Muscle of back (tissue), 11 donors: ENCODE measurements around the gene MARK3. TPM values are rescaled to one million over a fixed set of nuclear protein-coding genes. Genes with fewer than 3 reads are reported as not detected.
A peak's percentile ranks its signal among the peaks of the same experiment; 100 is the strongest.

Source experiments
- DNase-seq, 3 donors: peaks; one replicate each; pipeline versions ENCODE4 v3.0.0 to v3.0.0-alpha.2; 2013
- polyA plus RNA-seq, 10 donors: library from polyadenylated mRNA; unstranded; fragments of 120-200 nt; gene quantifications; one replicate each; pipeline ENCODE4 v1.2.1, GENCODE V29; 2013; ENCODE audit not compliant: insufficient read length in 10 of 10

The MARK3 gene
- polyA plus RNA-seq, 10 donors, result 49.1 to 79.0 (median 60.6) TPM

- DNase-seq, result no peak
These were observed 22.4 kb upstream of the MARK3 start for GRCh38 chr14:103362780-103363179.

DNA sequence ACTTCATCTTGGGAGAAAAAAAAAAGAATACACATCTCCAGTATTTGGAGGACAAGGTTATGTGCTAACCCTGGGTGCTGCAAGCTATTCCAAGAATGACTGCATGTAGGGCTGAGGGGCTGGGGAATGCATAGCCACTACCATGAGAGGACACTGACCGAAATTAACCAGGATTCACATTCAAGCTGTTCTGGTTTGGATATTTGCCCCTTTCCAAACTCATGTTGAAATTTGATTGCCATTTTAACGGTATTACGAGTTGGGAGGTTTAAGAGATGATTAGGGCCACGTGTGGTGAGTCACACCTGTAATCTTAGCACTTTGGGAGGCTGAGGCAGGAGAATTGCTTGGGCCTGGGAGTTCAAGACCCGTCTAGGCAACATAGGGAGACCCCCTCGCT lies 18.5 kb upstream of the MARK3 start:
- DNase-seq, result no peak

- DNase-seq, result no peak
These were observed 17.2 kb upstream of the MARK3 start for GRCh38 chr14:103367995-103368394.

GRCh38 chr14:103370087-103370486 lies 15.1 kb upstream of the MARK3 start:
- DNase-seq, result no peak

DNA sequence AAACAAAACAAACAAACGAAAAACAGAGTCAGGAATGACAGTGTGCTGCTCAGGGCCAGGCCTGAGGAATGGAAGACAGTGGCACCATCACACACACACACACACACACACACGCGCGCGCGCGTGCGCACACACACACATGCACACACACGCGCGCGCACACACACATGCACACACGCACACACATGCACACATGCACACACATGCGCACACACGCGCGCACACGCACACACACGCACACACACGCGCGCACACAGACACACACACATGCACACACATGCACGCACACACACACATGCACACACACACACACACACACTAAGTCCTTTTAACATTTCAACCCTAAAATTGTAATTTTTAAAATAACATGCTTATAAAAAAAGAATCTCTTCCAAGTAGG lies 13.2 kb upstream of the MARK3 start:
- DNase-seq, result no peak

GRCh38 chr14:103372552-103373304 lies 12.5 kb upstream of the MARK3 start:
- peak in 1 of 3 donors; percentile 70 for DNase-seq

DNA sequence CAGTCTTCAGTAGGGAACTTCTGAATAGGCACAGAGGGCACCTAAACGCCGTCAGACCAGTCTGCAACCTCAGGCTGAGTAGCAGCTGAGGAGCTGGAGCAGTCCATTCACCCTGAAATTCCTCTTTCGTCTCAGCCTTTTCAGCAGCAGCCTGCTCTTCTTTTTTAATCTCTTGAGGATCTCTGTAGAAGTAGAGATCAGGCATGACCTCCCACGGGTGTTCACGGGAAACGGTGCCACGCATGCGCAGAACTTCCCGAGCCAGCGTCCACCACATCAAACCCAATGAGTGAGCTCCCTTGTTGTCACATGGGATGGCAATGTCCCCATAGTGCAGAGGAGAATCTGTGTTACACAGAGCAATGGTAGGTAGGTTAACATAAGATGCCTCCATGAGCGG lies 11.1 kb upstream of the MARK3 start:
- DNase-seq, result no peak

DNA sequence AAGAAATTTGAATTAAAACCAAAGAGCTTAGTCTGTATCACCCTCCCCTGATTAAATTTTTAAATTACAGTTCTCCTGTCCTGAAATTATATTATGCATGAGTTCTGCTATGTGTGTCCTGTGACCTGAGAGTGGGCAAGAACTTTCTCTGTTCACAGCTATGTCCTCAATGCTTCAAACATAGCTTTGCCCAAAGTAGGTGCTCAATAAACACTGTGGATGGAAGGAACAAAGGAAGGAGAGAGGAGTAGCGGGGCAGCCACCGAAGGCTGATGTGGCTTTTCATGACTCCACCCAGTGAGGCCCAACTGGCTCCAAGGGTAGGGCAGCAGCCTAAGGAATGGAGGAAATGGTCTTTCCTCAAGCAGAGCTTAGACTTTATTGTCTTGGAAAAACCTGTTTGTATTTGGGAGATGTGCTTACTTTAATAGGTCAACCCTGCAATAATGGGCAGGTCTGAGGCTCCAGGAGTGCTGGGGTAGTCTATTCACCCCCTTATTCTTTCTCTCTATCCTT lies 7.6 kb upstream of the MARK3 start:
- DNase-seq, result no peak

DNA sequence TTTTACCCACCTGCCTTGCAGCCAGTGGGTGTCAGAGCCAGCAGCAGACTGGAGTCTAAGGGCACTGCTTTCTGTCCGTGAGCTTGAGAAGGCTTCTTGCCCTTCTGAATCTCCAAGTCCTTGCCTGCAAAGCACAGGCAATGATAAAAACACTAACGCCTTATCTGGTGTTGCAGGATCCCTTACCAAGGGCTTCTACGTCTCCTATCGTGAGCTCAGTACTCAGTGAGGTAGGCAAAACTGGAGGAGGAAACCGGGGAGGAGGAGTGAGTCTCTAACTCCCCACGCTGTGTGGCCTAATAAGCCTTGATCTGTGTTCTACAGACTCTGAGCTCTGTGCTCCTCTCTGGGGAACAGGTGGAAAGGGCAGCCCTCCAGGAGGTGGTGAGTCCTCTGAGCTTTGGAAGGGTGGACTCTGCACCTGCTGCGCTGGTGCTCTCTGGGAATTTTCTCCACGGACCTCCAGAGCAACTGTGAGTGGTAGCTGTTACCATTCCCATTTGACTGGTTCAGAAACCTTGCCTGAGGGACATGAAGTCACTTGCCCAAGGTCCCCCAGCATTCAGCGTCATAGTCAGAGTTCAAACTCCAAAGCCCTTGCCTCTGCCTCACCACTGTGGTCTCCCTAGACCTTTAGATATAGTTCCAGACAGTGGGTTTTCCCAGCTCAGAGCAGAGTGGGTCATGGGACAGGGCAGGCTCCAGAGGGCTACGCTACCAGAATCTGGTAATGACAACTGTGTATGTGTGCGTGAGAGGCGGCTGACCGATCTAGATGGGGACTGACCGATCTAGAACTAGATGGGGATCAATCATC lies 7.0 kb upstream of the MARK3 start:
- no peak for DNase-seq

- no peak for DNase-seq
These were observed 4.4 kb upstream of the MARK3 start for GRCh38 chr14:103380719-103381377.

GRCh38 chr14:103382376-103382775 lies 2.8 kb upstream of the MARK3 start:
- no peak for DNase-seq

GRCh38 chr14:103384450-103385151 lies 614 bp upstream of the MARK3 start:
- DNase-seq, result no peak

GRCh38 chr14:103385929-103386712 lies 906 bp downstream of the MARK3 start:
- peak in 1 of 3 donors; percentile 37 for DNase-seq

GRCh38 chr14:103386713-103387329 lies 1.6 kb downstream of the MARK3 start:
- DNase-seq, result peak in 1 of 3 donors; percentile 34

- DNase-seq, result no peak
These were observed 3.4 kb downstream of the MARK3 start for GRCh38 chr14:103388664-103389063.

- DNase-seq, result no peak
These were observed 5.4 kb downstream of the MARK3 start for GRCh38 chr14:103390605-103391004.

GRCh38 chr14:103391048-103391447 lies 5.8 kb downstream of the MARK3 start:
- DNase-seq, result peak in 1 of 3 donors; percentile 58

DNA sequence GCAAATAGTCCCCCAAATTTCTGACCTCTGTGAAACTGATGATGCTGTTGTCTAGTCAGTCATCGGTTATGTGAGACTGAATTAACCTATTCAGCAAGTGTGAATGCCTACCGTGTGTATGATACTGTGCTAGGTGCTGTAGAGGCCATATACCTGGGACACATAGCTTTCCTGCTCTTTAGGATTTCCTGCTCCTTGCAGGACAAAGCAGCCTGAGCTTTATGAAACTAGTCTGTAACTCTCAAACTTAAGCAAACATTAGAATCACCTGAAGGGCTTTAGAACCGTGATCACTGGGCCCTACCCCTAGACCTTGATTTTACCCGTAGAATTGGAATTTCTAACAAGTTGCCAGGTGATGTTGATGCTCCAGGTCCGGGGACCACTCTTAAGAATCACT lies 6.9 kb downstream of the MARK3 start:
- no peak for DNase-seq

DNA sequence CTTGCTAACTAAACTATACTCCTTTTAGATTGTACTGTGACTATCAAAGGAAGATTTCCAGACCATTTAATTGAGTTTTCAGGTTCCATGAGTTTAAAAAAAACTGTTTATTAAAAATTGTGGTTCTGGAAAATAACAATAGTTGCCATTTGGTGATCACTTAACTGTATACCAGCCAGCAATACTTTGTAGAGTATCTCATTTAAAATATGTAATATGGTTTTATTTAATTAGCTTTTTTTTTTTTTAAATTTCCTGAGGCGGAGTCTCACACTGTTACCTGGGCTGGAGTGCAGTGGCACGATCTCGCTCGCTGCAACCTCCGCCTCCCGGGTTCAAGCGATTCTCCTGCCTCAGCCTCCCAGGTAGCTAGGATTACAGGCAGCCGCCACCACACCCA lies 7.4 kb downstream of the MARK3 start:
- DNase-seq, result no peak

DNA sequence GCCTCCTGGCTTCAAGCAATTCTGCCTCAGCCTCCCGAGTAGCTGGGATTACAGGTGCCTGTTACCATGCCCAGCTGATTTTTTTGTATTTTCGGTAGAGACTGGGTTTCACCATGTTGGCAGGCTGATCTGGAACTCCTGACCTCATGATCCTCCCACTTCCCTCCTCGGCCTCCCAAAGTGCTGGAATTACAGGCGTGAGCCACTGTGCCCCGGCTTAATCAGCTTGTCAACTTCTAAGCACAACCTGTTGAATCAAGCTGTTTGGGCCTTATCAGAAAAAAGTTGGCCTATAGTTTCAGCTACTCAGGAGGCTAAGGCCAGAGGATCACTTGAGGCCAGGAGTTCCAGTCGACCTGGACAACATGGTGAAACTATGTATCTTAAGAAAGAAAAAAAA lies 7.9 kb downstream of the MARK3 start:
- no peak for DNase-seq
